ENCODE data around the gene KRT81. TPM values are rescaled to one million over a fixed set of nuclear protein-coding genes. Genes with fewer than 3 reads are reported as not detected.

Gene KRT81
- total RNA-seq, 4 donors from 2014 or later = not detected

DNA sequence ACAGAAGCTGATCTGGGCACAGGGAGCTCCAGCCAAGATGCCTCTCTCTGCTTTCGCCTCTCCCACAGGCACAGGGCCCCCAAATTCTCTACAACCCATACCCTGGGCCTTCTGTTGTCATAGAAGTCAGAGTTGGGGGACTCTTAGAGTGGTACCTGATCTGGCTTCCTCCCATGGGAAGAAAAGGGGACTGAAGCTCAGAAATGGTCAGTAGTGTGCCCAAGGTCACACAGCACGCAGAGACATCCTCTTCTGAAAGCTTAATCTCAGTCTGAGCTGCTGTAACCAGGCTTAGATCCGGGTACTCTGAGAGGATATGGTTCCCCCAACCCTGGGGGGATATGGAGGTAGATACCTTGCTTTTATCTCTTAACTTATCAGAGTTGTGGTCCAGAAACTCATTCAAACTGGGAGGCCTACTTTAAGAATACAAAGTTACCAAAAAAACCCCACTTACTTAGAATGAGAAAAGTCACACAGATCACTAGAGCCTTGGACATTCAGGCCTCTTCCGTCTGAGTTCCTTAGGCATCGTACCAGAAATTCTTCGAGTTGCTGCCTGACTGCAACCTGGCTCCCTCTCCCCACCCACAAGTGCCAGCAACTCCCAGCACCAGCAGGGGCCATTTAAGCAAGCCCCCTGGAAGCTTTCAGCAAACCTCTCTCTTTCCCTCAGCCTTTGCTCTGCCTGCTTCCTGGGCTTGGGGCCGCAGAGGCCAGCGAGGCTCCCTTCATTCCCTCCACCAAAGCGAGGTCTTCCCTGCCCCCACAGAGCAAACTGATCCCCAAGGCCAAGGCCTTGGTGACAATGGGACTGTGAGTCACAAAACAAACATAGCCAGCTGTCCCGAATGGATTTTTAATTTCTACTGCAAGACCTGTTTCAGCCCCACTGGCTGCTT, 44.4 kb downstream of the KRT81 start:
- TF ChIP-seq, protein P1, sequence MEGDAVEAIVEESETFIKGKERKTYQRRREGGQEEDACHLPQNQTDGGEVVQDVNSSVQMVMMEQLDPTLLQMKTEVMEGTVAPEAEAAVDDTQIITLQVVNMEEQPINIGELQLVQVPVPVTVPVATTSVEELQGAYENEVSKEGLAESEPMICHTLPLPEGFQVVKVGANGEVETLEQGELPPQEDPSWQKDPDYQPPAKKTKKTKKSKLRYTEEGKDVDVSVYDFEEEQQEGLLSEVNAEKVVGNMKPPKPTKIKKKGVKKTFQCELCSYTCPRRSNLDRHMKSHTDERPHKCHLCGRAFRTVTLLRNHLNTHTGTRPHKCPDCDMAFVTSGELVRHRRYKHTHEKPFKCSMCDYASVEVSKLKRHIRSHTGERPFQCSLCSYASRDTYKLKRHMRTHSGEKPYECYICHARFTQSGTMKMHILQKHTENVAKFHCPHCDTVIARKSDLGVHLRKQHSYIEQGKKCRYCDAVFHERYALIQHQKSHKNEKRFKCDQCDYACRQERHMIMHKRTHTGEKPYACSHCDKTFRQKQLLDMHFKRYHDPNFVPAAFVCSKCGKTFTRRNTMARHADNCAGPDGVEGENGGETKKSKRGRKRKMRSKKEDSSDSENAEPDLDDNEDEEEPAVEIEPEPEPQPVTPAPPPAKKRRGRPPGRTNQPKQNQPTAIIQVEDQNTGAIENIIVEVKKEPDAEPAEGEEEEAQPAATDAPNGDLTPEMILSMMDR (IDR thresholded peaks at IDR 0.05) = no peak
- ATAC-seq (ENCODE audit: low FRiP score) (no peak), DNase-seq (ENCODE audit: low spot score) (no peak)

GRCh38 chr12:52245962-52246569, 45.3 kb downstream of the KRT81 start:
- DNase-seq (ENCODE audit: low spot score) (no peak), ATAC-seq (ENCODE audit: low FRiP score) (no peak)
- TF ChIP-seq, protein P1 (IDR thresholded peaks at IDR 0.05) = no peak

DNA sequence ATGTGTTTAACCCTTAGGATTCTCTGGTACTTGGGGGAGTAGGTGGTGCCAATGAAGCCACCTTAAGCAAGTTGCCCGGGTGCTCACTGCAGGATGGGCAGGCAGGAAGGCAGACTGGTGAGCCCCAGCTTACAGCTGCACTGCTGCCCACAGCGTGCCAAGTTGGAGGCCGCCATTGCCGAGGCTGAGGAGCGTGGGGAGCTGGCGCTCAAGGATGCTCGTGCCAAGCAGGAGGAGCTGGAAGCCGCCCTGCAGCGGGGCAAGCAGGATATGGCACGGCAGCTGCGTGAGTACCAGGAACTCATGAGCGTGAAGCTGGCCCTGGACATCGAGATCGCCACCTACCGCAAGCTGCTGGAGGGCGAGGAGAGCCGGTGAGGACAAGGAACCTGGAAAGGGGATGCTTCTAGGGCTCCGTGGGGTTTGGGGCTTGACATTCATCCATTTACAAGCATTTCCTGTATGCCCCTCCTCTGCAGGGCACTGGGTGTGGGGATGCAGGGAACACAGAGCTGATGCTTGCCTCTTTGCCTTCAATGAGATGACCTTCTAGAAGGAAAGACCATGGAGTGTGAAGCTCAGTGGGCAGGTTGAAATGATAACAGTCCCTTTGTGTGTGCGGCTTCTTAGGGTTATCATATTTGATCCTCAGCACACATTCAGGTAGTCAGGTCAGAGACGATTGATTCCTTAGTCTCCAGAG, 45.9 kb downstream of the KRT81 start:
- no peak for DNase-seq (ENCODE audit: low spot score)
- TF ChIP-seq, protein P1 (IDR thresholded peaks at IDR 0.05) = no peak

GRCh38 chr12:52244615-52244994, 46.7 kb downstream of the KRT81 start:
- TF ChIP-seq, protein P1 (IDR thresholded peaks at IDR 0.05) = no peak
- peak; percentile 18 for DNase-seq (ENCODE audit: low spot score)
- peak; percentile 1 for ATAC-seq (ENCODE audit: low FRiP score)

More for the DNA sequence above, 45.9 kb downstream of the KRT81 start:
- ATAC-seq (ENCODE audit: low FRiP score) = no peak

- DNase-seq (ENCODE audit: low spot score) (peak; percentile 65), ATAC-seq (ENCODE audit: low FRiP score) (peak; percentile 89)
- TF ChIP-seq, protein P1 (IDR thresholded peaks at IDR 0.05) = no peak
These were observed 47.3 kb downstream of the KRT81 start for GRCh38 chr12:52243856-52244614.

DNA sequence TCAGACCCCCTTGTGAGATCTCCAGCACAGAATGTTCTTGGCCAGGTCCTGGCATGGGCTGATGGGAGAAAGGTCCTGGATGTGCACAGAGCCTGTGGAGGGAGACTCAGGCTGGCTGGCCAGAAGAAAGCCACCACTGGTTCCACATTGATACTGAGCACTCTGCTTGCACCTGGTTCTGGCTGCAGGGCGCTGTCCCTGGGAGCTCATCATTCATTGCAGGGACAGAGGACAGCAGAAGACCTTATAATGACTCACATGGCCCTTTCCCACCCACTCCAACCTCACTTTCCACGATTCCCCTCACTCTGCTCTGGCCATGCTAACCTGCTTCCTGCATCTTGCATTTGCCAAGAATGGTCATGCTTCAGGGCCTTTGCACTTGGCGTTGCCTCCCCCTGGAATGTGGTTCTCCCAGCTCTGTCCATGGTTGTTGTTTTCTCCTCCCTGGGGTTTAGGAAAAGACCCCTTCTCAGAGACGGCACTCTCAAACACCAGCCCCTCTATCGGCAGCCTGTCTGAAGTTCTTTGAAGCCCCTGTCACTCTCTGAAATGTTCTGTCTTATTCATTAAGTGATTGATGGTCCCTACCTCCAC, 48.0 kb downstream of the KRT81 start:
- TF ChIP-seq, protein P1 (IDR thresholded peaks at IDR 0.05) = no peak
- DNase-seq (ENCODE audit: low spot score) = no peak
- ATAC-seq (ENCODE audit: low FRiP score) = no peak
